ENCODE measurements around the gene ACOX3.
"Not testable (repeated sequence)": the region's sequence is repeated elsewhere in the genome, so short reads cannot be mapped to it uniquely, and the experiment has no call there.

ACOX3 gene

GRCh38 chr4:8370106-8370787 is 70.3 kb downstream of the ACOX3 start:
- DNase-seq = no peak

GRCh38 chr4:8369426-8370105 is 71.0 kb downstream of the ACOX3 start:
- DNase-seq = no peak

GRCh38 chr4:8368998-8369397 is 71.5 kb downstream of the ACOX3 start:
- no peak for DNase-seq

- DNase-seq = no peak
Measured at GRCh38 chr4:8368061-8368481, 72.5 kb downstream of the ACOX3 start.

- no peak for DNase-seq
Measured at GRCh38 chr4:8366601-8367000, 73.9 kb downstream of the ACOX3 start.

- DNase-seq = no peak
Measured at GRCh38 chr4:8365951-8366350, 74.6 kb downstream of the ACOX3 start.

GRCh38 chr4:8365353-8365752 is 75.2 kb downstream of the ACOX3 start:
- DNase-seq = no peak

- no peak for DNase-seq
Measured at GRCh38 chr4:8364848-8365350, 75.6 kb downstream of the ACOX3 start.

- no peak for DNase-seq
Measured at GRCh38 chr4:8364141-8364540, 76.4 kb downstream of the ACOX3 start.

GRCh38 chr4:8362483-8362882 is 78.0 kb downstream of the ACOX3 start:
- DNase-seq = no peak

- DNase-seq = no peak
Measured at GRCh38 chr4:8359193-8359592, 81.3 kb downstream of the ACOX3 start.

- no peak for DNase-seq
Measured at GRCh38 chr4:8356856-8357255, 83.7 kb downstream of the ACOX3 start.

- no peak for DNase-seq
Measured at GRCh38 chr4:8355864-8356565, 84.5 kb downstream of the ACOX3 start.

GRCh38 chr4:8355306-8355705 is 85.2 kb downstream of the ACOX3 start:
- DNase-seq = no peak

GRCh38 chr4:8353912-8354453 is 86.5 kb downstream of the ACOX3 start:
- no peak for DNase-seq

- DNase-seq = no peak
Measured at GRCh38 chr4:8353158-8353669, 87.3 kb downstream of the ACOX3 start.

GRCh38 chr4:8352368-8353157 is 88.0 kb downstream of the ACOX3 start:
- no peak for DNase-seq

GRCh38 chr4:8351931-8352367 is 88.6 kb downstream of the ACOX3 start:
- DNase-seq = no peak

- DNase-seq = no peak
Measured at GRCh38 chr4:8350841-8351461, 89.6 kb downstream of the ACOX3 start.

- DNase-seq = no peak
Measured at GRCh38 chr4:8350352-8350751, 90.2 kb downstream of the ACOX3 start.

GRCh38 chr4:8349664-8350236 is 90.8 kb downstream of the ACOX3 start:
- DNase-seq = no peak

- not testable (repeated sequence) for DNase-seq
Measured at GRCh38 chr4:8349236-8349635, 91.3 kb downstream of the ACOX3 start.
